HG03558 (cell line): ENCODE data around the gene DAZAP1.

Experiments used
- ATAC-seq: cut with Tn5 transposase; IDR thresholded peaks from one replicate; pipeline ENCODE4 v1.9.1; 2021; ENCODE audit warnings: moderate number of reproducible peaks; ENCODE audit not compliant: unreplicated experiment; ENCODE audit errors: extremely low read depth

The DAZAP1 gene

DNA sequence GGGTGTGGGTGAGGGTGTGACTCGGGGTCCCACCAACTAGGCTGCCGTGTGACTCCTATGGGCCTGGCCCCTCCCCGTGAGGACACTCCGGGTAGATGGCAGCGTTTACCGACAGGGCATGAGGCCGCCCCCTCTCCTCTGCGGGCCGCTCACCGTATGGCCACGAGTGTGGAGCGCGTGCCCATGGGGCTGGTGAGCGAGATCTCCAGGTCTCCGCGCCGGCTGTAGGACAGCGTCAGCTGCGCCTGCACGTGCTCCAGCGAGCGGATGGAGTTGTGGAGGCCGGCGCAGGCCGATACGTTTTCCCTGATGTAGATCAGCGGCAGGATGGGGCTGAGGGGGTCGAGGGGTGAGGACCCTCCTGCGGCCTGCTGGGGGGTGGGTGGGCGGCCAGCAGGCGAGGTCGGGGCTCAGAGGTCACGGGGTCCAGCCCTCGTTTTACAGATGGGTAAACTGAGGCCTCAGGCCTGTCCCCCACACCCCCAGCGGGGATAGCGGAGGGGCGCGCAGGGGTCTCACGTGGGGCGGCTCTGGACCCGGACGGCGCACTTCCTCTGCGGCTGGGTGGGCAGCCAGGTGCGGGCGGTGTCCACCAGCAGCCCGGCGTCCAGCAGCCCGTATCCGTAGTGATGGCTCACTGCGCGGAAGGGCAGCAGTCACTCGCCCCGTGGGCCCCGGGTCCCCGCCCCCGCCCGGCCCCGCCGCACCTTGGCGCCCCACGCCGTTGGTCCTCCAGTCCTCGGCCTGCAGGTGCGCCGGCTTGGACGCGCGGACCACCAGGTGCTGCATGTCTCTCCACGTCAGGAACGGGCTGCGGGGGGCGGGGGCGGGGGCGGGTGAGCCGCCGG lies 76.0 kb downstream of the DAZAP1 start:
- ATAC-seq, result no peak

DNA sequence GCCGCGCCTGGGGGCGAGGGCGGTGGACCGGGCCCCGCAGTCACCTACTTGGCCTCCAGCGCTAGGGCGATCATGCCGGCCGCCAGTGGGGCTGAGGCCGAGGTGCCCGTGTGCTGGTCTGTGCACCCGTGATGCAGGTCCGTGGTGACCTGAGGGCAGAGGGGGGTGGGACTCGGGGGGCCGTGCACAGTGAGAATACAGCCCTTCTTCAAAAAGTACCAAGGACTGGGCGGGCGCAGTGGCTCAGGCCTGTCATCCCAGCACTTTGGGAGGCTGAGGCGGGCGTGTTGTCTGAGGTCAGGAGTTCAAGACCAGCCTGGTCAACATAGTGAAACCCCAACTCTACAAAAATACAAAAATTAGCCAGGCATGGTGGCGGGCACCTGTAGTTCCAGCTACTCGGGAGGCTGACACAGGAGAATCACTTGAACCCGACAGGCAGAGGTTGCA lies 76.6 kb downstream of the DAZAP1 start:
- ATAC-seq, result no peak
